Activated B cell treated with CpG ODN at 0.5 μM for 24 hours (primary cell): ENCODE data around the gene FBXO7. TPM values are rescaled to one million over a fixed set of nuclear protein-coding genes. Genes with fewer than 3 reads are reported as not detected.

Experiments used
- ATAC-seq: fragments of 200-7000 bp; cut with Tn5 transposase; one replicate; pipeline ENCODE4 v1.10.0; 2021; ENCODE audit warnings: low read depth, mild to moderate bottlenecking, moderate library complexity
- CTCF ChIA-PET: fragments of 350-600 bp; sonication (Branson Sonifier 250); formaldehyde crosslinking; loops from one replicate; lab custom pipeline; 2021; ENCODE audit warnings: antibody characterized with exemption; lab: Charles Lee
- POLR2A ChIA-PET: fragments of 350-600 bp; sonication (Branson Sonifier 250); formaldehyde crosslinking; loops from one replicate; lab custom pipeline; 2021; ENCODE audit warnings: antibody characterized with exemption; lab: Charles Lee
- DNase-seq: peaks from one replicate; pipeline ENCODE4 v3.0.0; 2022
- H3K27ac Mint-ChIP-seq: one replicate; pipeline ENCODE4 v1.8.0; 2020; ENCODE audit warnings: mixed read lengths
- H3K27me3 Mint-ChIP-seq: one replicate; pipeline ENCODE4 v1.8.0; 2021; ENCODE audit warnings: mixed read lengths
- H3K36me3 Mint-ChIP-seq: one replicate; pipeline ENCODE4 v1.8.0; 2021; ENCODE audit warnings: low read depth, mixed read lengths
- H3K4me1 Mint-ChIP-seq: one replicate; pipeline ENCODE4 v1.8.0; 2021; ENCODE audit warnings: mixed read lengths
- H3K4me3 Mint-ChIP-seq: one replicate; pipeline ENCODE4 v1.8.0; 2020; ENCODE audit warnings: mild to moderate bottlenecking, mixed read lengths
- H3K9me3 Mint-ChIP-seq: one replicate; pipeline ENCODE4 v1.8.0; 2020; ENCODE audit warnings: mixed read lengths
- intact Hi-C: fragments of 100-400 bp; cut with micrococcal nuclease; formaldehyde crosslinking; loops from one replicate; pipeline ENCODE4 v1.15.1; 2024
- total RNA-seq: library from RNA; stranded (reverse); gene quantifications from 2 replicates; pipeline ENCODE4 v1.2.3, GENCODE V29; 2022
- TF ChIP-seq, protein P1 (sequence below): fragments of 200-600 bp; IDR thresholded peaks from one replicate; pipeline ENCODE4 v1.8.0; 2022; ENCODE audit warnings: antibody characterized with exemption, mild to moderate bottlenecking

The FBXO7 gene
- total RNA-seq, 1 donor from 2014 or later: 97.2 TPM

DNA sequence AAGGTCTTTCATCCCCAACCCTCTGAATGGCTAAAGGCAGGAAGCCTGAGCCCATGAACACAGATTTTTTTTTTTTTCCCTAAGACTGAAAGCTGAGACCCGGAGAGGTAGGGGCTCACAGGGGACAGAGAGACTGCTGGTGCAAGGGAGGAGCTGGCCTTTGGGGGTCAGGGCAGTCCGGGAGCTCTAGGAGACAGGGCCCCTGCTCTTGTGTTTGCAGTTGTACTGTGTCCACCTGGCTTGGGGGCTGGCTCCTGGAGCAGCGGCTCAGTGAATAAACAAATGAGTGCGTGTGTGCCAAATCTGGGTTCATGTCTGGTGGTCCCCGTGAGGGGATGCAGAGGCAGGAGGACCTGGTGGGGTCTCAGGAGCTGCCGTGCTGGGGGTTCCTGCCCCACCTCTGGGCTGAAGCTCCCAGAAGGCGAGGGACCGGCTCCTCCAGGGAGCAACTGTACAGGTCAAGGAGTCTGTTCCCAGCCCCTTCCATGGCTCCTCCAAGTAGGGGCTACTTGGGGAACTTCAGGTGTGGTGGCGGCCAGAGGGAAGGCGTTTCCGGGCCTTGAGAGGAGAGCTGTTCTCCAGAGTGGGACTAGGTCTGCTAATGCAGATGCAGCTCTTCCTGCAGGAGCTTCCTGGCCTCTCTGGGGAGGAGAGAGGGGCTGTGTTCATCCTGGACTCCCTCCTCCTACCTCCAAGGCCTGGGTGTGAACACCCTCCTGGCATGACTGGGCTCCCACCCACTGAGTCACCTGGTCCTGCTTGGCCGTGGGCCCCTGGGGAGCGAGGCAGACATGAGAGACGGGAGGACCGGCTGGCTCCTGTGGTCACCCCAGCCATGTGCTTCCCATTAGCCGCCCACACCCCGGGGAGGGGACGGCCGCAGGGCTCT lies 57.6 kb downstream of the FBXO7 start:
- intact Hi-C loops: no loop called here
- TF ChIP-seq, protein P1, sequence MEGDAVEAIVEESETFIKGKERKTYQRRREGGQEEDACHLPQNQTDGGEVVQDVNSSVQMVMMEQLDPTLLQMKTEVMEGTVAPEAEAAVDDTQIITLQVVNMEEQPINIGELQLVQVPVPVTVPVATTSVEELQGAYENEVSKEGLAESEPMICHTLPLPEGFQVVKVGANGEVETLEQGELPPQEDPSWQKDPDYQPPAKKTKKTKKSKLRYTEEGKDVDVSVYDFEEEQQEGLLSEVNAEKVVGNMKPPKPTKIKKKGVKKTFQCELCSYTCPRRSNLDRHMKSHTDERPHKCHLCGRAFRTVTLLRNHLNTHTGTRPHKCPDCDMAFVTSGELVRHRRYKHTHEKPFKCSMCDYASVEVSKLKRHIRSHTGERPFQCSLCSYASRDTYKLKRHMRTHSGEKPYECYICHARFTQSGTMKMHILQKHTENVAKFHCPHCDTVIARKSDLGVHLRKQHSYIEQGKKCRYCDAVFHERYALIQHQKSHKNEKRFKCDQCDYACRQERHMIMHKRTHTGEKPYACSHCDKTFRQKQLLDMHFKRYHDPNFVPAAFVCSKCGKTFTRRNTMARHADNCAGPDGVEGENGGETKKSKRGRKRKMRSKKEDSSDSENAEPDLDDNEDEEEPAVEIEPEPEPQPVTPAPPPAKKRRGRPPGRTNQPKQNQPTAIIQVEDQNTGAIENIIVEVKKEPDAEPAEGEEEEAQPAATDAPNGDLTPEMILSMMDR: no peak
- Mint-ChIP-seq H3K27me3 (peaks cover 8% of the 10 kb centered on the region), H3K4me1 (no peaks in the 10 kb centered on the region), H3K9me3 (no peaks in the 10 kb centered on the region), H3K4me3 (no peak overlapping the region), H3K36me3 (no peaks in the 10 kb centered on the region), H3K27ac (no peak overlapping the region)
- POLR2A ChIA-PET: no interaction called here
- CTCF ChIA-PET: no interaction called here
- ATAC-seq (no peak), DNase-seq (no peak)

DNA sequence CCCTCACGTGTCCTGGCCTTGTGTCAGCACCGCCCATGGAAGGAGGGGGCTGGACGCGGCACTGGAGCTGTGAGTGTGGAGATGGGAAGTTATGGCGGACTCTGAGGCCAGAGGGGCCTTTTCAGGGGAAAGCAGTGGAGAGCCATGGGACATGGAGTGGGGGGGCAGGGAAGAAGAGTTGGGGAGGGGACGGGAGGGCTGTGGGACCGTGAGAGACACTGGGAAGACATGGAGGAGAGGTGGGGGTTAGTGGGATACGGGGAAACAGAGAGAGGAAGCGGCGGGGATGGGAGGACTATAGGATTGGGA lies 58.2 kb downstream of the FBXO7 start:
- CTCF ChIA-PET: no interaction called here
- no peak overlapping the region for H3K4me3 Mint-ChIP-seq

DNA sequence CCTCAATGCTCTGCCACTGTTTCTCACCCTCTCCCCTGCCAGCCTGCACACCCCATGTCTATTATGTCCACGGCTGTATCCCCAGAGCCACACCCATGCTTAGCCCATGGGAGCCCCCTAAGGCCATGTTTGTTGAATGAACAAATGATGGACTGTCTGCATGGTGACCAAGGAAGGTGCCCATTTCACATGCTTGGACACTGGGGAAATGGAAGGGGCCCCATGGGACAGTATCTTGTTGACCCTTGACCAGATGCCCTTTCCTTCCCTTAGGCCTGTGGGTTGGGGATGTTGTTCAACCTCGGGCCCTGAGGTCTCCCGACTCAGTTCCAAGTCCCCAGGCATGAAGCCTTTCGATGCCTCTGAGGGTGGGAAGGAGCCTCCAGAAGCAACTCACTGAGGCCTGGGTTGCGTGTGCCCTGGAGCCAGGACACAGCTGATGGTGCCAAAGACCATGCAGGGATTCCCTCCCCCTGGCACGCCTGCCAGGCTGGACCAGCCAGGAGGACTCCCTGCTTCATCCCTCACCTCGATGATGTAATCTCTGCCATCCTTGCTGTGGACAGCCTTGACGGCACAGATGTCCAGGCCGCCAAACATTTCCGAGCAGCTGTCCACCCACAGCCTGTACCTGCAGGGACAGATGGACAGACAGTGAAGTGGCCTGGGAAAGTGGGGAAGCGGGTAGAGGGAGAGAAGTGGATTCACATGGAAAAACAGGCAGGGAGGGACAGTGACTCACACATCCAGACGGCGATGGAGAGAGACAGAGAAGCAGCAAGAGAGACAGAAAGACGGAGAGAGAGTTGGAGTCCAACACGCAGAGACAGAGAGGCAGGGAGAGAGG lies 58.9 kb downstream of the FBXO7 start:
- H3K4me3 Mint-ChIP-seq: no peak overlapping the region
- H3K36me3 Mint-ChIP-seq: no peaks in the 10 kb centered on the region
- H3K27me3 Mint-ChIP-seq: peaks cover 8% of the 10 kb centered on the region
- ChIA-PET CTCF (no interaction called here), POLR2A (no interaction called here)
- H3K9me3 Mint-ChIP-seq: no peaks in the 10 kb centered on the region
- H3K4me1 Mint-ChIP-seq: no peaks in the 10 kb centered on the region
- intact Hi-C loops: no loop called here
- no peak overlapping the region for H3K27ac Mint-ChIP-seq
- DNase-seq (no peak), ATAC-seq (no peak)
- TF ChIP-seq, protein P1: no peak

More for the DNA sequence above, 58.2 kb downstream of the FBXO7 start:
- H3K9me3 Mint-ChIP-seq: no peaks in the 10 kb centered on the region
- H3K27me3 Mint-ChIP-seq: peaks cover 8% of the 10 kb centered on the region
- POLR2A ChIA-PET: no interaction called here
- TF ChIP-seq, protein P1: no peak
- intact Hi-C loops: no loop called here
- no peak for ATAC-seq
- H3K27ac Mint-ChIP-seq: no peak overlapping the region
- DNase-seq: no peak
- H3K4me1 Mint-ChIP-seq: no peaks in the 10 kb centered on the region
- no peaks in the 10 kb centered on the region for H3K36me3 Mint-ChIP-seq

DNA sequence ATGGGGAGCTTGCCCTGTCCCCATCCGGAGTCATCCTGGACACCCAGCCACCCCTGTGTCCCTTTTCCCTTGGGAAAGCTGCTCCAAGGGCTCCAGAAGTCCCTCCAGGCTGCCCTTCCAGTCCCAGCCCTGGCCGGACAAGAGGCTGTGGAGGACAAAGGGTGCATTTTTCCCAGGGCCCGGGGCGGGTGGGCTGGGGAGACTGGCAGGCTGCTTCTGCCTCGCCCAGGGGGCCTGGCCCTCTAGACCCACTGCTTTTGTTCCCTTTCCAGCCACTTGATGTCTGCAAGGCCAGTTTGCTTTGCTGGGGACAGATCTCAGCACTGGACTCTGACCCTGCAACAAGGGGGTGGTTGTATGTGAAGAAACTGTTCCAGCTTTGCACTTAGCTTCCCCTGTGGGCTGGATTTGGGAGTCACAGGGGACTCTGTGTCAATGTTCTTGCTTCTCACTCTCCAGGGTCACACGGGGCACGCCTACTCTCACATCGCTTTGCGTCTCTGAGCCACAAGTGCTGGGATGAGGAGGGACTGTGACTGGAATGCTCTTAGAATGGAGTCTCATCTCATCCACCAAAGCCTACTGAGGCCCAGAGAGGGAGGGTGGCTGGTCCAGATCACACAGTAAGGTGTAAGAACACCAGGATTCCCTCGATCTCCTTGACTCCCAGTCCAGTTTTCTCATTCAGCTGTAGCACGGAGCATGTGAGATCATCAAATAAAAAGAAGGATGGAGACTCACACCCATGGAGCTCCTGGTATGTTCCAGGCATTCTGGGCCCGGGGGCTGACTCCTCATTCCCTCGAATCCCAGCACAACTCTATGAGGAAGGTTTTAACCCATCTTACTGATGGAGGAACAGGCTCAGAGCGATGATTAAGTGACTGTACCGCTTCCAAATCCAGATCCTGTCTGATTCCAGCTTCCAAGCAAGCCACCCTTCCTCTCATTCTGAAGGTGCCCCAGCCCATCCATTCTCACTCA lies 59.9 kb downstream of the FBXO7 start:
- ATAC-seq (no peak), DNase-seq (no peak)
- Mint-ChIP-seq H3K36me3 (no peaks in the 10 kb centered on the region), H3K9me3 (no peaks in the 10 kb centered on the region), H3K4me1 (no peaks in the 10 kb centered on the region), H3K4me3 (no peak overlapping the region), H3K27ac (no peak overlapping the region), H3K27me3 (peaks cover 9% of the 10 kb centered on the region)
- intact Hi-C loops: no loop called here
- POLR2A ChIA-PET: no interaction called here
- TF ChIP-seq, protein P1: no peak
- CTCF ChIA-PET: no interaction called here
